Panc1 (cell line): ENCODE results near the gene WRAP73. TPM values are rescaled to one million over a fixed set of nuclear protein-coding genes. Genes with fewer than 3 reads are reported as not detected.

ENCODE experiments used
- ATAC-seq: fragments of 200-7000 bp; cut with Tn5 transposase; 2 replicates; pipeline ENCODE4 v1.9.1; 2020; ENCODE audit warnings: mild to moderate bottlenecking, moderate library complexity
- BruUV-seq: library from RNA; stranded (reverse); fragments of 400-500 nt; replicated peaks from 2 replicates; lab custom pipeline; 2021; lab: Mats Ljungman, UMichigan
- CTCF ChIA-PET: fragments of 300-600 bp; sonication (Branson Sonifier 250); formaldehyde crosslinking; loops from one replicate; lab custom pipeline; 2022; ENCODE audit warnings: antibody characterized with exemption; lab: Charles Lee
- POLR2A ChIA-PET: fragments of 300-600 bp; sonication (Branson Sonifier 250); formaldehyde crosslinking; loops from one replicate; lab custom pipeline; 2022; ENCODE audit warnings: antibody characterized with exemption; lab: Charles Lee
- DNase-seq: peaks from one replicate; pipeline ENCODE4 v3.0.0-alpha.2; 2010; ENCODE audit warnings: low read depth, low spot score
- H3K27ac ChIP-seq: 2 replicates; pipeline ENCODE4 v1.5.1; 2011; ENCODE audit warnings: mild to moderate bottlenecking, low read length, inconsistent platforms
- H3K27me3 ChIP-seq: fragments of 200-500 bp; sonication (Bioruptor generic); 2 replicates; pipeline ENCODE4 v1.6.0; 2014; ENCODE audit warnings: low read length, inconsistent platforms; ENCODE audit not compliant: control insufficient read depth, insufficient read depth
- H3K36me3 ChIP-seq: fragments of 200-500 bp; sonication (Bioruptor generic); 2 replicates; pipeline ENCODE4 v1.5.1; 2014; ENCODE audit warnings: inconsistent platforms, mild to moderate bottlenecking, low read length, moderate library complexity; ENCODE audit not compliant: control insufficient read depth, insufficient read depth
- H3K4me1 ChIP-seq: 2 replicates; pipeline ENCODE4 v1.5.1; 2011; ENCODE audit warnings: inconsistent platforms, mild to moderate bottlenecking, low read length, moderate library complexity; ENCODE audit not compliant: control insufficient read depth, insufficient read depth
- H3K4me3 ChIP-seq, 2 experiments: 2 replicates each; pipeline ENCODE4 v1.5.1; 2011 to 2012; ENCODE audit warnings: low read depth in 2 of 2, low read length in 2 of 2, mild to moderate bottlenecking in 2 of 2, inconsistent platforms in 1 of 2, moderate library complexity in 1 of 2
- H3K9me3 ChIP-seq: fragments of 200-500 bp; sonication (Bioruptor generic); 2 replicates; pipeline ENCODE4 v1.5.1; 2014; ENCODE audit warnings: low read depth, mild to moderate bottlenecking, inconsistent platforms, low read length, moderate library complexity; ENCODE audit not compliant: control insufficient read depth, insufficient read depth
- CTCF ChIP-seq: fragments of 450-650 bp; IDR thresholded peaks from 2 replicates; pipeline ENCODE4 v1.5.1; 2017; ENCODE audit warnings: mild to moderate bottlenecking
- POLR2AphosphoS5 ChIP-seq: IDR thresholded peaks from 2 replicates; pipeline ENCODE4 v1.6.1; 2012; ENCODE audit warnings: mild to moderate bottlenecking, low read depth, low read length, moderate library complexity
- REST ChIP-seq, 2 experiments: IDR thresholded peaks; 2 replicates each; pipeline ENCODE4 v1.6.1; 2011 to 2012; ENCODE audit warnings: low read depth in 2 of 2, control low read depth in 1 of 2, low read length in 1 of 2, mild to moderate bottlenecking in 1 of 2, moderate library complexity in 1 of 2; ENCODE audit not compliant: insufficient read depth in 1 of 2
- SIN3A ChIP-seq: IDR thresholded peaks from 2 replicates; pipeline ENCODE4 v1.6.1; 2012; ENCODE audit warnings: low read depth, mild to moderate bottlenecking, low read length, moderate library complexity, borderline replicate concordance; ENCODE audit not compliant: insufficient read depth
- TCF7L2 ChIP-seq: IDR thresholded peaks from 2 replicates; pipeline ENCODE4 v1.6.1; 2011; ENCODE audit warnings: mild to moderate bottlenecking, low read depth, low read length, inconsistent platforms
- in situ Hi-C: cut with HindIII; loops from 2 replicates; pipeline ENCODE4 v1.10.0; 2016; ENCODE audit warnings: low sequenced_read_pairs, low pct_unique_long_range_greater_than_20kb
- intact Hi-C: fragments of 100-400 bp; cut with micrococcal nuclease; formaldehyde crosslinking; loops from one replicate; pipeline ENCODE4 v1.10.0; 2022; ENCODE audit not compliant: unreplicated experiment
- total RNA-seq: library from RNA; stranded (reverse); gene quantifications from one replicate; pipeline ENCODE4 v1.2.1, GENCODE V29; 2021; ENCODE audit not compliant: unreplicated experiment

Gene WRAP73
- total RNA-seq, 1 experiment from 2014 or later, result 27.1 TPM

GRCh38 chr1:3581296-3582036 lies 68.4 kb downstream of the WRAP73 start:
- Histone ChIP-seq H3K36me3 (no peaks in the 10 kb centered on the region), H3K27ac (no peak overlapping the region), H3K4me3 (no peak overlapping the region), H3K9me3 (no peaks in the 10 kb centered on the region), H3K27me3 (no peaks in the 10 kb centered on the region), H3K4me1 (peaks cover 9% of the 10 kb centered on the region)
- ChIA-PET CTCF (no interaction called here), POLR2A (no interaction called here)
- TF ChIP-seq TCF7L2, result no peak
- TF ChIP-seq SIN3A, result no peak
- no peak for TF ChIP-seq POLR2AphosphoS5
- TF ChIP-seq REST (IDR thresholded peaks at IDR 0.05; ENCODE audit: insufficient read depth in 1 of 2, low read depth in 2 of 2, low read length in 1 of 2), result no peak
- no peak for TF ChIP-seq CTCF
- ATAC-seq, result no peak
- no peak for DNase-seq
- in situ Hi-C loops (no loop called here), intact Hi-C loops (no loop called here)
- no TSS peak for BruUV-seq

Other genes with a start within 250 kb of the WRAP73 start
- gene ARHGEF16, start 195.4 kb downstream of the WRAP73 start, total RNA-seq, result 10.1 TPM
- 32.6 TPM for gene MEGF6, start 38.6 kb downstream of the WRAP73 start, total RNA-seq
- gene TPRG1L, start 25.1 kb downstream of the WRAP73 start, total RNA-seq, result 57.5 TPM
- 4.7 TPM for gene TP73, start 2.4 kb upstream of the WRAP73 start, total RNA-seq
- gene CCDC27, start 102.3 kb upstream of the WRAP73 start, total RNA-seq, result not detected
- gene SMIM1, start 122.6 kb upstream of the WRAP73 start, total RNA-seq, result 35.5 TPM
- gene LRRC47, start 146.4 kb upstream of the WRAP73 start, total RNA-seq, result 51.0 TPM
- gene CEP104, start 207.1 kb upstream of the WRAP73 start, total RNA-seq, result 52.0 TPM
- 3.0 TPM for gene DFFB, start 207.4 kb upstream of the WRAP73 start, total RNA-seq